GM21423 (cell line): Measurements from ENCODE around the gene KLLN.
A peak's percentile ranks its signal among the peaks of the same experiment; 100 is the strongest.
"Not testable (repeated sequence)": the region's sequence is repeated elsewhere in the genome, so short reads cannot be mapped to it uniquely, and the experiment has no call there.

Experiments used
- ATAC-seq: cut with Tn5 transposase; IDR thresholded peaks from one replicate; pipeline ENCODE4 v1.9.1; 2021; ENCODE audit warnings: mild to moderate bottlenecking, moderate library complexity; ENCODE audit not compliant: unreplicated experiment

KLLN gene, protein sequence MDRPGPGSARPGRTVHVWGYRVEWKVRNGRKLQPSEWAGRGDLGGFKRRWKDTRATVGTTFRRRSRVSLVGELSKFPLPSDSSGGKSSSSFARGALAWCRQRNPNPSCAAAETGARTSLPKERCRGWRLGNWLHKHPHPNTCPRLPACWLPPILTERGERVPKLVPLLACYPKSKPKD

GRCh38 chr10:87863053-87863943 lies at the start of gene KLLN, which contains the start of gene PTEN:
Gene KLLN, minus strand, starts transcription at chr10:87863533. Its CDS starts 1,046 bp downstream, at chr10:87862487.
Gene PTEN, plus strand, starts transcription at chr10:87863625. Its CDS starts 845 bp downstream, at chr10:87864470.
- peak; percentile 33 for ATAC-seq

- ATAC-seq: not testable (repeated sequence)
Measured at GRCh38 chr10:87903396-87903795, 40.1 kb upstream of the KLLN start.

DNA sequence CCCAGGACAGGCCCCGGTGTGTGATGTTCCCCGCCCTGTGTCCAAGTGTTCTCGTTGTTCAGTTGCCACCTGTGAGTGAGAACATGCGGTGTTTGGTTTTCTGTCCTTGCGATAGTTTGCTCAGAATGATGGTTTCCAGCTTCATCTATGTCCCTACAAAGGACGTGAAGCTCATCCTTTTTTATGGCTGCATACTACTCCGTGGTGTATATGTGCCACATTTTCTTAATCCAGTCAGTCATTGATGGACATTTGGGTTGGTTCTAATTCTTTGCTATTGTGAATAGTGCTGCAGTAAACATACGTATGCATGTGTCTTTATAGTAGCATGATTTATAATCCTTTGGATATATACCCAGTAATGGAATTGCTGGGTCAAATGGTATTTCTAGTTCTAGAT lies 34.6 kb upstream of the KLLN start:
- ATAC-seq: not testable (repeated sequence)

- ATAC-seq: no peak
Measured at GRCh38 chr10:87896216-87896615, 32.9 kb upstream of the KLLN start.

GRCh38 chr10:87895430-87895829 lies 32.1 kb upstream of the KLLN start:
- ATAC-seq: no peak

DNA sequence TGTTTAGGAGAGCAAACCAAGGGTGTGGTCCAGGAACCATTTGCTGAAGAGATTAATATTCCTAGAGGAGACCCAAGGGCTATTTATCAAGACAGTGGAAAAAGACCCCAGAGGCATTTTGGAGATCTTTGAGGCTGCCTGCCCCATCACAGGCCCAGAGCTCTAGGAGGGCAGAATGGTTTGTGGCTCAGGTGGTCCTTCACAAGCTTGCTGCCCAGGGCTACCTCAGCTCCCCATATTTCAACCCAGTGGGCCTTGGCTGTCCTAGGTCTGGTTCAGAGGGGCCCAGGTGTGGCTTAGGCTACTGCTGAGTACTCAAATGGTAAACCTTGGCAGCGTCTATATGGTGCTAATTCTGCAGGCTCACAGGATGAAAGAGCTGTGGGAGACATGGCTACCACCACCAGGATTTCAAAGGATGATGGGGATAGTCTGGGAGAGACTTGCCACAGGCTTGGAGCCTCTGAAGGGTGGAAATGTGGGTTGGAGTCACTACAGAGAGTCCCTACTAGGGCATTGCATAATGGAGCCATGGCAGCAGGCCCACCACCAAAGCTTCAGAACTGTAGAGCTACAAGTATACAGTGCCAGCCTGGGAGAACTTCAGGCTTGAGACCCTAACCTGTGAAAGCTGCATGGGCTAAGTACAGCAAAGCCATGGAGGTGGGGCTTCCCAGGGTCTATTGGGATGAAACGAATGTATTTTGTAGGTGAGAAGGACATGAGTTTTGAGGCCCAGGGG lies 24.4 kb upstream of the KLLN start:
- no peak for ATAC-seq

- ATAC-seq: no peak
Measured at GRCh38 chr10:87887146-87887545, 23.8 kb upstream of the KLLN start.

DNA sequence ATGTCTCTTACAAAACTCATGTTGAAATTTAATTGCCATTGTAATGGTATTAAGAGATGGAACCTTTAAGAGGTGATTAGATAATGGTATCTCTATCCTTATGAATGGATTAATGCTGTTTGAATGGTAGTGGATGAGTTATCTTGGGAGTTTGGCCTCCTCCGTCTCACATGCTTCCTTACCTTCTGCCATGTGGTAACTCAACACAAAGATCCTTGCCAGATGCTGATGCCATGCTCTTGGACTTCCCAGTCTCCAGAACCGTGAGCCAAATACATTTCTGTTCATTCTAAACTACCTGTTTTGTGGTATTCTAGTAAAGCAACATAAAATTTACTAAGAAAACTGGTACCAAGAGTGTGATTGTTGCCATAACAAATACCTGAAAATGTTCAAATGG lies 23.3 kb upstream of the KLLN start:
- ATAC-seq: no peak

GRCh38 chr10:87882555-87883294 lies 19.4 kb upstream of the KLLN start:
- no peak for ATAC-seq

GRCh38 chr10:87881373-87882059 lies 18.2 kb upstream of the KLLN start:
- not testable (repeated sequence) for ATAC-seq

- no peak for ATAC-seq
Measured at GRCh38 chr10:87880336-87880735, 17.0 kb upstream of the KLLN start.

DNA sequence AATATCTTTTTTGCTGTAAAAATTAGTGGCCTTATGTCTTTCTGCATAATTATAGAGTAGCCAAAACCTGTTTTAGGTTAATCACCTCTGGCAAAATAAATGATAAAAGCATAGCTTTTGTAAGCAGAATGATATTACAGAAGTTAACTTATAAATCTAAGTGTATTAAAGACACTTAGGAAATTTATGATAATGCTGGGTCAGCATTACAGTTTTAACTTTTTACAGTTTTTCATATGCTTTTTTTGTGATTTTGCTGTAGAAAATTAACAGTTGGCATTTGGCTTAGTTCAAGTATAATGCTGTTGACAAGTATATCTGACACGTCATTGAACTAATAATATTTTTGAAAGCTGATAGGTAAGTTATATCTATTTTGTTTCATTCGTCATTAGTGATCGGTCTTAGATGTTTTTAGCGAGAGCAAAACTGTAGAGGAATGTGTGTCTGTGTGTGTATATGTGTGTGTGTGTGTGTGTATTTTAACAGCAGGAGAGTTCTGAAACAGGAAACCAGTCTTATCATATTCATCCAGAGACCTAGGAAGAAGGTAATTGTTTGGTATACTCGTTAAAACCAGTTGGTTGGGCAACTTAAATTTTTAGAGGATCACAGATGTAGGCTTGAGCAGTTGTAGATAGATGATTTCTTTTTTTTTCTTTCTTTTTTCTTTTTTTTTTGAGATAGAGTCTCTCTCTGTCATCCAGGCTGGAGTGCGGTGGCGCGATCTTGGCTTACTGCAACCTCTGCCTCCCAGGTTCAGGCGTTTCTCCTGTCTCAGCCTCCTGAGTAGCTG lies 15.5 kb upstream of the KLLN start:
- no peak for ATAC-seq

DNA sequence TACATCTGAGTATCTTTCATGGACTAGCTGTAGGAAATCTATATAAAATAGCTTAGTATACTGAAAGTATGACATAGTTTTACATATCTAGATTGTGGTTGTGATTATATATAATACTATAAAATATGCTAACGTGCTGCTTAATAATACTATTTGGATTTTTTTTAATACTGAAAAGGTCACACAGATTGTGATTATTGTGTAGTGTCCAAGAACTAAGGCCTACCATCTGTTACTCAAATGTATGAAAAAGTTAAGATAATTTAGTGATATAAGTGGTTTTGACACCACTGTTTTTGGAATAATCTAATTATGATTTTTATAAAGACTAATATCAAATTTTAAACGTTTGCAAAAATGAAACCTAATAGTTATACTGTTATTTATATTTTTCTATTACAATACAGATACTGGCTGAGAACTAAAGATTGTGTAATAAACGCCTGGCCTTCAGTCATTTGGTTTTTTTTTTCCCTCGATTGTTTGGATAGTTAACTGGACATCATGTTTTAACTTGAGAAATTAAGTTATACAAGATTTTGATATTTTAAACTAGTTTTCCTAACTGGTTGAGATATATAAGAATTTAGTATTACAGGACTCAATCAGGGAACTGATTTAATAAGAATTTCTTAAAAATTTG lies 12.7 kb upstream of the KLLN start:
- ATAC-seq: no peak

- ATAC-seq: no peak
Measured at GRCh38 chr10:87873656-87874055, 10.3 kb upstream of the KLLN start.

DNA sequence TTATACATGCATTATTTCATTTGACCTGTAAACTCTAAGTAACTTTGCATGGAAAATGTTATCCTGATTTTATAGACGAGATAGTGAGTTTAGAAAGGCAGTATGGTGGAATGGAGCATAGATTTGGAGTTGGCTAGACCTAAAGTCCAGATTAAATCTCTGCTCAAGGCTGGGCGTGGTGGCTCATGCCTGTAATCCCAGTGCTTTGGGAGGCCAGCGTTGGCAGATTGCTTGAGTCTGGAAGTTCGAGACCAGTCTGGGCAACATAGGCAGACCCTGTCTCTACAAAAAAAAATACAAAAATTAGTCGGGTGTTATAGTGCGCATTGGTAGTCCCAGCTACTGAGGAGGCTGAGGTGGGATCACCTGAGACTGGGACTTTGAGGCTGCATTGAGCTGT lies 9.5 kb upstream of the KLLN start:
- ATAC-seq: no peak

- ATAC-seq: no peak
Measured at GRCh38 chr10:87869773-87870551, 6.6 kb upstream of the KLLN start.

DNA sequence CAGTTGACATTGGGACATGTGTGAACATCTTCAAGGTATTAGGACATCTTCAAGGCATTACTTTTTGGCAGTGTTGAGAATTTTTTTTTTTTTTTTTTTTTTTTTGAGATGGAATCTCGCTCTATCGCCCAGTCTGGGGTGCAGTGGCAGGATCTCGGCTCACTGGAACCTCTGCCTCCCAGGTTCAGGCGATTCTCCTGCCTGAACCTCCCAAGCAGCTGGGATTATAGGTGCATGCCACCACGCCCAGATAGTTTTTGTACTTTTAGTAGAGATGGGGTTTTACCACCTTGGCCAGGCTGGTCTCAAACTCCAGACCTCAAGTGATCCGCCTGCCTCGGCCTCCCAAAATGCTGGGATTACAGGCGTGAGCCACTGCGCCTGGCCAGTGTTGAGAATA lies 5.8 kb upstream of the KLLN start:
- ATAC-seq: not testable (repeated sequence)

DNA sequence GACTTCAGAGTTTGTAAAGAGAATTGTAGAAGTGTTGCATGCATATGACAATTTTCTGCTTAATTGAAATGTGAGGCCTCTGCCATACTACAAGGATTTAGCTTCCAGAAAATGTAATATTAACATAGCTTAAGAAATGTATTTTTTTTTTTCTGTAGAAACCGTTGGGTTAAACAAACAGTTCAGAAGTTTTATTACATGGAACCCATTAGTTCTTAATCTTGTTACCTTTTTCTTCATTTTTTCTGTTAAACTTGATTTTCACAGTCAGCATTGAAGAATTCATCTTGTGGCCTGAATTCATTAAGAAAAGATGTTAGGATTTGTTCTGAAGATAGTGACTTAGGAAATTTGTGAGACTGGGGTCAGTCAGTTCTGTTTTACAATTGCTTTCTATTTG lies 4.9 kb upstream of the KLLN start:
- no peak for ATAC-seq
